Measurements from ENCODE around the gene ANKMY2.
A peak's percentile ranks its signal among the peaks of the same experiment; 100 is the strongest.
"Not testable (repeated sequence)": the region's sequence is repeated elsewhere in the genome, so short reads cannot be mapped to it uniquely, and the experiment has no call there.

Gene ANKMY2

DNA sequence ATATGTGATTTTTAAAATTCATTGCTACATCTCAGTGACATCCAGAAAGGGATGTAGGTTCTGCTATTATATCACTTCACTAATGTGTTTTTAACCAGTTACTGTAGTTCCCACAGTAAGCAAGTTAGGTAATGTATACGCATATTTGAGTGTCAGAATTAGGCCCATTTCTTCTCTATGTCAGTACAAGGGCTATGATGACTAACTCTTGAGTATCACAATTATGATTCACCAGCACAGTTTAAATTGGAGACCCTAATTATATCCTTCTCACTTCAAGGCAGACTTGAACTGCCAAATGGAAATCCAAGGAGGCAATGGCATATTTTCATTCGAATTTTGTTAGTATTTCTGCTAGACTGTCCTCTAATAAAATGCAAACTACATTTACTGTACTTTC, 24.0 kb upstream of the ANKMY2 start:
- H3K4me3 ChIP-seq (replicated peaks; ENCODE audit: low read depth, low read length): no peak overlapping the region
- TF ChIP-seq, protein P1, sequence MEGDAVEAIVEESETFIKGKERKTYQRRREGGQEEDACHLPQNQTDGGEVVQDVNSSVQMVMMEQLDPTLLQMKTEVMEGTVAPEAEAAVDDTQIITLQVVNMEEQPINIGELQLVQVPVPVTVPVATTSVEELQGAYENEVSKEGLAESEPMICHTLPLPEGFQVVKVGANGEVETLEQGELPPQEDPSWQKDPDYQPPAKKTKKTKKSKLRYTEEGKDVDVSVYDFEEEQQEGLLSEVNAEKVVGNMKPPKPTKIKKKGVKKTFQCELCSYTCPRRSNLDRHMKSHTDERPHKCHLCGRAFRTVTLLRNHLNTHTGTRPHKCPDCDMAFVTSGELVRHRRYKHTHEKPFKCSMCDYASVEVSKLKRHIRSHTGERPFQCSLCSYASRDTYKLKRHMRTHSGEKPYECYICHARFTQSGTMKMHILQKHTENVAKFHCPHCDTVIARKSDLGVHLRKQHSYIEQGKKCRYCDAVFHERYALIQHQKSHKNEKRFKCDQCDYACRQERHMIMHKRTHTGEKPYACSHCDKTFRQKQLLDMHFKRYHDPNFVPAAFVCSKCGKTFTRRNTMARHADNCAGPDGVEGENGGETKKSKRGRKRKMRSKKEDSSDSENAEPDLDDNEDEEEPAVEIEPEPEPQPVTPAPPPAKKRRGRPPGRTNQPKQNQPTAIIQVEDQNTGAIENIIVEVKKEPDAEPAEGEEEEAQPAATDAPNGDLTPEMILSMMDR (IDR thresholded peaks at IDR 0.05; ENCODE audit: low read depth, low read length, missing control alignments): no peak
- DNase-seq (ENCODE audit: extremely low read depth, low read depth): no peak

DNA sequence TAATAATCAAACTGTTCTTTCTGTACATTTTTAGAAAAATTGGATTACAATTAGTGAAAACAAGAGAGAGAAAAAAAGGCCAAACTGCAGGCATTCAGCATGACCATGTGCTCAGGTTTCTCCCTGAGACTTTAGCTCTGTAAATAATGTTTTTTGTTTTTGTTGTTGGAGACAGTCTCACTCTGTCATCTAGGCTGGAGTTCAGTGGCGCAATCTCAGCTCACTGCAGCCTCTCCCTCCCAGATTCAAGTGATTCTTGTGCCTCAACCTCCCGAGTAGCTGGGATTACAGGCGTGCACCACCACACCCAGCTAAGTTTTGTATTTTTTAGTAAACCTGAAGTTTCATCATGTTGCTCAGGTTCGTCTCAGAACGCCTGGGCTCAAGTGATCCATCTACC, 23.4 kb upstream of the ANKMY2 start:
- TF ChIP-seq, protein P1 (IDR thresholded peaks at IDR 0.05; ENCODE audit: low read depth, low read length, missing control alignments): no peak
- H3K4me3 ChIP-seq (replicated peaks; ENCODE audit: low read depth, low read length): no peak overlapping the region
- no peak for DNase-seq (ENCODE audit: extremely low read depth, low read depth)

DNA sequence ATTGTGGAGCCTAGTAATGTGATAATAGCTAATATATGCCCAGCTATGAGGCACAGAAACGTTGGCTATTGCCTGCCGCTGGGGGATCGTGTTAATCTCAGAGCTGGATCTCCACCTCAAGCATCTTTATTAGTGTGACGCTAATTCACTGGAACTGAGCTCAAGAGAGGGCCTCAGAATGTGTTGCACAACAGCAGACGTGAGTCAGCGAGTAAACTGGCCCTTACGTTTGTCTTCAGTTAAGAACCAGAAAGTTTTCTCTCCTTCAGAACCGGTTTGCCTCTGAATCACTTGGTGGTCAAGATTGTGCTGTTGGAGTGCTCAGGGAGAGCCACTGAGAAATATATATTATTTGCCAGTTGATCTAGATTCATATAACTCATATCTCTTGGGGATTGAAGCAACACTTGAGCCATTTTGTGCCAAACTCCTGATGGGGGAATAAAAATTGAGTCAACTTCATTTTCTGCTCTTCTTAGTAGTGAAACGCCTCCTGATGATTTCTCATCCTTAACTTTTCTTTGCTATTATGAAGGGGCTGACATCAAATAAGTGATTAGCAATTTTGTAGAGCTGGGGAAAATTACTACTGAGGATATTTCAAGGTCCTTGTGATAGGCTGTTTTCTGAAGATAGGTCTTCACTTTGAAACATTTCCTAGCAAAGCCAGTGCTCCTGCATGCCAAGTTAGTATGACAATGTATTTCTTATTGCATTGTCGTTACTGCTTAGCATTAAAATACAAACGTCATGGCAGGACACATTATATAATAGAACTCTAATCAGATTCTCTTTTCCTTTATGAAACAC, 22.7 kb upstream of the ANKMY2 start:
- DNase-seq (ENCODE audit: extremely low read depth, low read depth): peak; percentile 95
- no peak overlapping the region for H3K4me3 ChIP-seq (replicated peaks; ENCODE audit: low read depth, low read length)
- TF ChIP-seq, protein P1 (IDR thresholded peaks at IDR 0.05; ENCODE audit: low read depth, low read length, missing control alignments): no peak

DNA sequence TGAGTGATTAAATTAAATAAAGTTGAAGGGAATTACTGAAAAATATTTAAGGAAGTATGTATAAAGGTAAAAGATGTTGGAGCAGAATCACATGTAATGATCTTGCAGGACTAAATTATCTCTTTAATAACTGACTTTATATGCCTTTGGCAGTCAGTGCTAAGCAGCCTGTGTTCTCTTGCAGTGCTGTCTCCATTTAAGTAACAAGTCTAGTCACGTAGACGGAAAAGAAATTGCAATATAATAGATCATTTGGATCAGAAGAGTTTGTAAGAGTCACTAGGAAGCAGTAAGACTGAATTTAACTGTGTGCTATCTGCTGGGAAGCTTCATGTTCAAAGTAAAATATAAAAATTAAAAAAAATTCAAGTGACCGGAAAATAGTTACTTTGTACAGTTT, 21.8 kb upstream of the ANKMY2 start:
- TF ChIP-seq, protein P1 (IDR thresholded peaks at IDR 0.05; ENCODE audit: low read depth, low read length, missing control alignments): no peak
- DNase-seq (ENCODE audit: extremely low read depth, low read depth): no peak
- H3K4me3 ChIP-seq (replicated peaks; ENCODE audit: low read depth, low read length): no peak overlapping the region

DNA sequence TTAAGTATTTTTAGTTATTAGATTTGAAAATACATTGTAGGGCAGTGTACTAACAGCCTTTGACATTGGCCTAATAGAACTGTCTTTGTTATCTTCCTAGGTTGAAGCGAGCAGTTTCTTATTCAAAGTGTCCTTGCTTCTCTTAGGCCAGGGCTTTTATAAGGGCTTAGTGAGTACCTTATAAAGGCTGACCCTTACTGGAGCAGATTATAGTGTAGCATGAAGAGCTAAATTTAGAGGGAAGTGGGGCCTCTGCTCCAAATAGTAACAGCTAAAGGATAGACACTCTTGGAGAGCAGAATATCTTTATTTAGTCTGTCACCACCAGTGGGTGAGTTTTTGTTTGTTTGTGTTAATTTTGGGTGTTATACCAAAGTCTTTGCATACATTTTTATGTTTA, 16.4 kb upstream of the ANKMY2 start:
- no peak for DNase-seq (ENCODE audit: extremely low read depth, low read depth)
- TF ChIP-seq, protein P1 (IDR thresholded peaks at IDR 0.05; ENCODE audit: low read depth, low read length, missing control alignments): no peak
- H3K4me3 ChIP-seq (replicated peaks; ENCODE audit: low read depth, low read length): no peak overlapping the region

DNA sequence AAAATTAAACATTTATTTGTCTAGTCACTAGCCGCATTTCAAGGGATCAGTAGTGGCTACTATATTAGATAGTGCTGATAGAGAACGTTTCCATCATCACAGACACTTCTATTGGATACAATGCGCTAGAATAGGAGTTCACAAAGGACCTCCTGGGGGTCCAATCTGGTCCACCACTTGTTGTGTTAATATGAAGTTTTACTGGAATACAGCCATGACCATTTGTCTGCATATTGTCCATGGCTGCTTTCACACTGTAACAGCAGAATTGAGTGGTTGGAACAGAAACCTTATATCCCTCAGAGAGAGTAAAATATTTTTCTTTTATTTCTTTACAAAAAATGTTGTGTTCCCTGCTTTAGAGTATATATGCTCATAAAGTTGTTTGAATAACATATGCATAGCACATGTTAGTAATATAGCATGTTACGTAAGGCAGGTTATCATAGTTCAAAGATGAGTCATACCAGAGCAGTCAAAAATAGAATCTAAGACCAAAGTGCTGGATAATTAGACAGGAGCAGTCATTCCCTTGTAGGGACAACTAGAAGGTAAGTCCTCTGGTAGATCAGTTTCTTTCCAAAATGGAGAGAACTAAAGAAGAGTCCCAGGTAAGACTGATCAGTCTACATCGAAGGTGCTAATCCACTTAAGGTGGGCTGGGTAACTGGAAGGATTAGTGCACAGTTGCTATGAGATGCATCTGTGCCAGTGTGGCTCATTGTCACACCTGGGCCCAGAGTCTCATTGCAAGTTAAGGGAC, 15.3 kb upstream of the ANKMY2 start:
- peak; percentile 59 for DNase-seq (ENCODE audit: extremely low read depth, low read depth)
- TF ChIP-seq, protein P1 (IDR thresholded peaks at IDR 0.05; ENCODE audit: low read depth, low read length, missing control alignments): no peak
- H3K4me3 ChIP-seq (replicated peaks; ENCODE audit: low read depth, low read length): no peak overlapping the region

DNA sequence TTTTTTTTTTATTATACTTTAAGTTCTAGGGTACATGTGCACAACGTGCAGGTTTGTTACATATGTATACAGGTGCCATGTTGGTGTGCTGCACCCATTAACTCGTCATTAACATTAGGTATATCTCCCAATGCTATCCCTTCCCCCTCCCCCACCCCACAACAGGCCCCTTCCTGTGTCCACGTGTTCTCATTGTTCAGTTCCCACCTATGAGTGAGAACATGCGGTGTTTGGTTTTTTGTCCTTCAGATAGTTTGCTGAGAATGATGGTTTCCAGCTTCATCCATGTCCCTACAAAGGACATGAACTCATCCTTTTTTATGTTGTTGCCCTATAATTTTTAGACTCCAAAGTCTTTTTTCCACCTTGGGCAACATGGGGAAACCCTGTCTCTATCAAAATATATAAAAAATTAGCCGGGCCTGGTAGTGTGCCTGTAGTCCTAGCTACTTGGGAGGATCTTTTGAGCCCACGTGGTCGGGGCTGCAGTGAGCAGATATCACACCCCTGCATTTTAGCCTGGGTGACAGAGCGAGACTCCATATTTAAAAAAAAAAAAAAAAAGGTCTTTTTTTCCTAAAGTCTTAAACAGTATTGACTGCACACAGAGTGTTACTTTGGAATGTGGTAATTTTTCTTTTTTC, 14.4 kb upstream of the ANKMY2 start:
- not testable (repeated sequence) for DNase-seq (ENCODE audit: extremely low read depth, low read depth); H3K4me3 ChIP-seq (replicated peaks; ENCODE audit: low read depth, low read length)
